Stimulated activated naive CD4-positive, alpha-beta T cell treated with Interleukin-2 at 50 U/mL for 16 hours (primary cell): ENCODE results near the gene CARD16.

Experiments
- DNase-seq: peaks from one replicate; lab custom pipeline; 2025; lab: John Stamatoyannopoulos, UW

CARD16 gene

DNA sequence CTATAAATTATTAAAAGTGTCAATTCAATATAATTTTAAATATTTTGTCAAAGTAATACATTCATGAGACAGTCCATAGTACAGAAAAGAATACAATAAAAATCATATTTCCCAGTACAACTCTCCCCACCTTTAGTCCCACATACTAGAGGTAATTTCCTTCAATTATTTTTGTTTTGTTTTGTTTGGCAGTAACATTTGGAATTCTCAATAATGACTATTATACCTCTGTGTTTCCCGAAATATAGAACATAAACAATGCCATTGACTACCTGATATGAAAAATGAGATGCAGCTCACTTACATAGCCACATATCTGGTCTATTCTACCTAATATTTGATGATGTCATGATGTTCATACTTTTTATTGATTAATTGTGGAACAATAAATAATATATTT, 52.4 kb downstream of the CARD16 start:
- no peak for DNase-seq

DNA sequence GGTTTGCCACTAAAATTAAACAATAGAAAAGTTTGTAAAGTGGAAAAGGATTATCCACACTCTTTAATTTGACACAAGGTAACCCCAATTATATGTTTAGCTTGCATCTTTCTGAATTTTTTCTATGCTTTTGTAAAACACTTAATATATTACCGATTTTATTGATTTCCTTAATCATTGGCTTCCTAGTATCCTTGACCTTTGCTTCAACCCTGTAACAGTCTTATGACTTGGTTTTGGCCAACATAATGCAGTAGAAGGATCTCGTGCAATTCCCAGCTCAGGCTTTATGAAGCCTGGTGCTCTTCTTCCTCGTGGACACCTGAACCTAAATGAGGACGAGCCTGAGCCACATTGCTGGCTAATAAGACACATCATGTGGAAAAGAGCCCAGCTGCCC, 53.1 kb downstream of the CARD16 start:
- DNase-seq, result no peak
